GM10847 (cell line): Measurements from ENCODE around the gene APOBEC3G.

ENCODE experiments used
- POLR2A ChIP-seq: IDR thresholded peaks from 2 replicates; pipeline ENCODE4 v1.6.1; 2011; ENCODE audit not compliant: insufficient read length; ENCODE audit errors: extremely low read depth

The APOBEC3G gene

GRCh38 chr22:39123751-39124581 is 46.9 kb downstream of the APOBEC3G start:
- TF ChIP-seq POLR2A: no peak

- no peak for TF ChIP-seq POLR2A
These were observed 48.5 kb downstream of the APOBEC3G start for GRCh38 chr22:39125622-39126021.

GRCh38 chr22:39128508-39128907 is 51.4 kb downstream of the APOBEC3G start:
- no peak for TF ChIP-seq POLR2A

- TF ChIP-seq POLR2A: no peak
These were observed 52.0 kb downstream of the APOBEC3G start for GRCh38 chr22:39129081-39129480.

GRCh38 chr22:39129746-39130145 is 52.7 kb downstream of the APOBEC3G start:
- no peak for TF ChIP-seq POLR2A

- no peak for TF ChIP-seq POLR2A
These were observed 53.2 kb downstream of the APOBEC3G start for GRCh38 chr22:39130152-39130704.

GRCh38 chr22:39130892-39131855 is 54.1 kb downstream of the APOBEC3G start:
- no peak for TF ChIP-seq POLR2A

- no peak for TF ChIP-seq POLR2A
These were observed 55.2 kb downstream of the APOBEC3G start for GRCh38 chr22:39132281-39132680.

- no peak for TF ChIP-seq POLR2A
These were observed 55.9 kb downstream of the APOBEC3G start for GRCh38 chr22:39132871-39133524.

- TF ChIP-seq POLR2A: no peak
These were observed 56.8 kb downstream of the APOBEC3G start for GRCh38 chr22:39133871-39134270.

- no peak for TF ChIP-seq POLR2A
These were observed 57.5 kb downstream of the APOBEC3G start for GRCh38 chr22:39134366-39135091.

- no peak for TF ChIP-seq POLR2A
These were observed 58.2 kb downstream of the APOBEC3G start for GRCh38 chr22:39135092-39135896.

GRCh38 chr22:39136317-39136716 is 59.2 kb downstream of the APOBEC3G start:
- TF ChIP-seq POLR2A: no peak
